B cell (primary cell): ENCODE measurements around the gene SDCCAG8. TPM values are rescaled to one million over a fixed set of nuclear protein-coding genes. Genes with fewer than 3 reads are reported as not detected.

Experiments used
- ATAC-seq: fragments of 200-7000 bp; cut with Tn5 transposase; one replicate; pipeline ENCODE4 v1.10.0; 2021; ENCODE audit warnings: low read depth, mild to moderate bottlenecking, moderate number of reproducible peaks, moderate library complexity
- CTCF ChIA-PET: fragments of 350-600 bp; sonication (Branson Sonifier 250); formaldehyde crosslinking; loops from one replicate; lab custom pipeline; 2021; ENCODE audit warnings: antibody characterized with exemption, inconsistent platforms; lab: Charles Lee
- POLR2A ChIA-PET: fragments of 350-600 bp; sonication (Branson Sonifier 250); formaldehyde crosslinking; loops from one replicate; lab custom pipeline; 2021; ENCODE audit warnings: antibody characterized with exemption; lab: Charles Lee
- DNase-seq: peaks from one replicate; pipeline ENCODE4 v3.0.0; 2013
- H2AFZ ChIP-seq: 2 replicates; pipeline ENCODE4 v1.6.1; 2012; ENCODE audit warnings: mild to moderate bottlenecking, low read depth, low read length; ENCODE audit not compliant: insufficient read depth, poor library complexity, severe bottlenecking
- H3K27ac ChIP-seq, 2 donors: 1 replicate in 1 of 2; 2 replicates in 1 of 2; pipeline ENCODE4 v1.5.1; 2012 to 2013; ENCODE audit warnings: low read length in 2 of 2, mild to moderate bottlenecking in 2 of 2, moderate library complexity in 1 of 2
- H3K27me3 ChIP-seq, 4 experiments: fragments of 200-600 bp in 1 of 4; sonication (generic) in 1 of 4; replicated peaks in 1 of 4; 1 replicate in 2 of 4; 2 replicates in 2 of 4; pipeline versions ENCODE4 v1.6.1 to v1.7.0; 2013 to 2016; ENCODE audit warnings: low read length in 3 of 4, mild to moderate bottlenecking in 2 of 4, mixed read lengths in 1 of 4, moderate library complexity in 1 of 4; ENCODE audit not compliant: insufficient read depth in 4 of 4, control insufficient read depth in 3 of 4; ENCODE audit errors: control extremely low read depth in 1 of 4
- H3K36me3 ChIP-seq, 2 experiments: replicated peaks in 1 of 2; 1 replicate in 1 of 2; 2 replicates in 1 of 2; pipeline versions ENCODE4 v1.6.1 to v1.7.1; 2013; ENCODE audit warnings: low read length in 1 of 2; ENCODE audit not compliant: insufficient read depth in 2 of 2, control insufficient read depth in 1 of 2; ENCODE audit errors: control extremely low read depth in 1 of 2, extremely low read depth in 1 of 2
- H3K4me1 ChIP-seq, 2 donors: fragments of 200-600 bp in 1 of 2; sonication (generic) in 1 of 2; 1 replicate in 1 of 2; 2 replicates in 1 of 2; pipeline versions ENCODE4 v1.5.1 to v1.6.1; 2013 to 2017; ENCODE audit warnings: low read length in 2 of 2; ENCODE audit not compliant: control insufficient read depth in 2 of 2, insufficient read depth in 2 of 2
- H3K4me2 ChIP-seq: replicated peaks from 2 replicates; pipeline ENCODE3; 2012; ENCODE audit warnings: mild to moderate bottlenecking, low read depth, low read length; ENCODE audit not compliant: poor library complexity, severe bottlenecking
- H3K4me3 ChIP-seq, 5 experiments: fragments of 200-600 bp in 1 of 5; sonication (generic) in 1 of 5; 1 replicate in 3 of 5; 2 replicates in 2 of 5; pipeline versions ENCODE4 v1.5.1 to v1.7.0; 2011 to 2016; ENCODE audit warnings: low read length in 4 of 5, mild to moderate bottlenecking in 4 of 5, low read depth in 2 of 5, control low read depth in 1 of 5, moderate library complexity in 1 of 5; ENCODE audit not compliant: insufficient read depth in 1 of 5; ENCODE audit errors: control extremely low read depth in 1 of 5, extremely low read depth in 1 of 5
- H3K79me2 ChIP-seq: fragments of 200-600 bp; sonication (generic); one replicate; pipeline ENCODE4 v1.6.0; 2016; ENCODE audit warnings: low read length; ENCODE audit not compliant: control insufficient read depth, insufficient read depth
- H3K9ac ChIP-seq: fragments of 200-600 bp; sonication (generic); 2 replicates; pipeline ENCODE4 v1.6.1; 2017; ENCODE audit warnings: mild to moderate bottlenecking, low read length, moderate library complexity
- H3K9me3 ChIP-seq, 3 donors: one replicate each; pipeline versions ENCODE4 v1.6.1 to v1.7.1; 2013; ENCODE audit warnings: low read length in 2 of 3; ENCODE audit not compliant: control insufficient read depth in 2 of 3, insufficient read depth in 1 of 3; ENCODE audit errors: control extremely low read depth in 1 of 3
- H4K20me1 ChIP-seq: 2 replicates; pipeline ENCODE4 v1.6.0; 2012; ENCODE audit warnings: mild to moderate bottlenecking, low read length; ENCODE audit not compliant: insufficient read depth, control insufficient read depth, poor library complexity, severe bottlenecking
- H3K27ac Mint-ChIP-seq: one replicate; pipeline ENCODE4 v1.8.0; 2021; ENCODE audit warnings: mixed read lengths
- H3K27me3 Mint-ChIP-seq: one replicate; pipeline ENCODE4 v1.8.0; 2021; ENCODE audit warnings: mixed read lengths
- H3K4me1 Mint-ChIP-seq: one replicate; pipeline ENCODE4 v1.8.0; 2021; ENCODE audit warnings: mixed read lengths
- H3K4me3 Mint-ChIP-seq: one replicate; pipeline ENCODE4 v1.8.0; 2021; ENCODE audit warnings: mixed read lengths
- H3K9me3 Mint-ChIP-seq: one replicate; pipeline ENCODE4 v1.8.0; 2022; ENCODE audit warnings: mixed read lengths; ENCODE audit not compliant: insufficient read depth
- EZH2 ChIP-seq: IDR thresholded peaks from 2 replicates; pipeline ENCODE4 v1.6.1; 2012; ENCODE audit warnings: borderline replicate concordance, low read depth, mild to moderate bottlenecking, moderate library complexity, low read length; ENCODE audit not compliant: insufficient read depth, poor library complexity, severe bottlenecking
- WGBS: methylation state at CpG from one replicate; pipeline ENCODE4 v1.1.5; 2013; ENCODE audit warnings: missing lambda C conversion rate; ENCODE audit not compliant: insufficient coverage; 5-methylcytosine and 5-hydroxymethylcytosine counted together
- intact Hi-C: fragments of 100-400 bp; cut with micrococcal nuclease; formaldehyde crosslinking; loops from one replicate; pipeline ENCODE4 v1.10.0; 2022
- polyA plus RNA-seq: library from polyadenylated mRNA; depleted of rRNA; stranded (reverse); fragments of >200 nt; gene quantifications from 2 replicates; pipeline ENCODE4 v1.2.3, GENCODE V29; 2012
- total RNA-seq, 2 donors: library from RNA; stranded (reverse); fragments of 120-200 nt in 1 of 2; gene quantifications; 1 replicate in 1 of 2; 2 replicates in 1 of 2; pipeline versions ENCODE4 v1.2.3 to v1.2.4, GENCODE V29; 2013 to 2022
- TF ChIP-seq, protein P1 (sequence below): fragments of 200-600 bp; IDR thresholded peaks from one replicate; pipeline ENCODE4 v1.8.0; 2022; ENCODE audit warnings: antibody characterized with exemption, mild to moderate bottlenecking

SDCCAG8 gene
- total and polyA plus RNA-seq, 2 donors (not counting 1 experiment from before 2014, with no cell fraction given), result 37.1 to 60.7 TPM

DNA sequence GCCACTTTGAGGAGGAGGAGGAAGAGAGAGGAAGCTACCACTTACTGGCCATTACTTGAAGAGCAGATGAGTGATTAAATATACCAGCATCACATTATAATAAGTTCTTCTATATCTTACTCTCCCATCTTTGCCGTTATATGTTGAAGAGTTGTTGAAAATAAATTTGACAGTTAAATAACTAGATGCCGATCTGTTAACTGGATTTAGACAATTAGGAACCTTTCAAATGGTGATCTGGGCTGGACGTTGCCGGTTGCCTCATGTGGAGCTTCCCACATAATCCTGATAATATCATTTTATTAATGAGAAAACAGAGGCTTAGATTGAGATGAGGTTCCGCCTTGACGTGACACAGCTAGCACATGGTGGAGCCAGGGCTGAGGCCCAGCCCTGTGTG lies 147.0 kb downstream of the SDCCAG8 start:
- POLR2A ChIA-PET, result no interaction called here
- no peaks in the 10 kb centered on the region for H3K9me3 ChIP-seq
- no peak for ATAC-seq
- no peaks in the 10 kb centered on the region for H3K79me2 ChIP-seq
- H3K27me3 ChIP-seq, result no peaks in the 10 kb centered on the region
- no peak overlapping the region for H3K4me3 ChIP-seq
- Mint-ChIP-seq H3K27ac (no peak overlapping the region), H3K27me3 (no peaks in the 10 kb centered on the region), H3K9me3 (no peaks in the 10 kb centered on the region), H3K4me1 (no peaks in the 10 kb centered on the region), H3K4me3 (no peak overlapping the region)
- H3K4me1 ChIP-seq, result no peaks in the 10 kb centered on the region
- no peak overlapping the region for H3K4me2 ChIP-seq
- no peak overlapping the region for H2AFZ ChIP-seq
- no peak for DNase-seq
- H3K36me3 ChIP-seq, result peaks cover 2 to 3% of the 10 kb centered on the region in 2 experiments
- intact Hi-C loops, result no loop called here
- TF ChIP-seq EZH2, result no peak
- TF ChIP-seq, protein P1, sequence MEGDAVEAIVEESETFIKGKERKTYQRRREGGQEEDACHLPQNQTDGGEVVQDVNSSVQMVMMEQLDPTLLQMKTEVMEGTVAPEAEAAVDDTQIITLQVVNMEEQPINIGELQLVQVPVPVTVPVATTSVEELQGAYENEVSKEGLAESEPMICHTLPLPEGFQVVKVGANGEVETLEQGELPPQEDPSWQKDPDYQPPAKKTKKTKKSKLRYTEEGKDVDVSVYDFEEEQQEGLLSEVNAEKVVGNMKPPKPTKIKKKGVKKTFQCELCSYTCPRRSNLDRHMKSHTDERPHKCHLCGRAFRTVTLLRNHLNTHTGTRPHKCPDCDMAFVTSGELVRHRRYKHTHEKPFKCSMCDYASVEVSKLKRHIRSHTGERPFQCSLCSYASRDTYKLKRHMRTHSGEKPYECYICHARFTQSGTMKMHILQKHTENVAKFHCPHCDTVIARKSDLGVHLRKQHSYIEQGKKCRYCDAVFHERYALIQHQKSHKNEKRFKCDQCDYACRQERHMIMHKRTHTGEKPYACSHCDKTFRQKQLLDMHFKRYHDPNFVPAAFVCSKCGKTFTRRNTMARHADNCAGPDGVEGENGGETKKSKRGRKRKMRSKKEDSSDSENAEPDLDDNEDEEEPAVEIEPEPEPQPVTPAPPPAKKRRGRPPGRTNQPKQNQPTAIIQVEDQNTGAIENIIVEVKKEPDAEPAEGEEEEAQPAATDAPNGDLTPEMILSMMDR, result no peak
- H3K27ac ChIP-seq, result no peak overlapping the region
- WGBS, result 100% methylated on average over 2 of the region's 6 CpGs
- no peaks in the 10 kb centered on the region for H4K20me1 ChIP-seq
- CTCF ChIA-PET, result no interaction called here
- H3K9ac ChIP-seq, result no peak overlapping the region

DNA sequence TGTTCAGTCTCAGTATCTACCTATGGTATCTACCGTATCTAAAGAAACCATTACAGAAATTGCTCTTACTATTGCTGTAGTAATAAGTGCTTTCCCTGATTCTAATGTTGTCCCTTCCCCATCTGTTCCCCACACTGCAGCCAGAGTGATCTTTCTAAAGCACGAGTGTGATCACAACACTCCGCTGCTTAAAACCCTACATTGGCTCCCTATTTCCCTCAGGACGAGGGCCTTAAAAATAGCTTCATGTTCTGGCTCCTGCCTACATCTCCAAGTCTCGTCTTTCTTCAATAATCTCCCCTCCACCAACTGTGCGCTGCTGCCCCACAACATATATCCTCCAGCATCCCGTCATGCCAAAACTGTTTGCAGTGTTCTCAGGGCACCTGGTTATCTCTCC lies 150.6 kb downstream of the SDCCAG8 start:
- Histone ChIP-seq H3K4me3 (no peak overlapping the region), H3K36me3 (peaks cover 0 to 5% of the 10 kb centered on the region in 2 experiments), H3K79me2 (no peaks in the 10 kb centered on the region), H2AFZ (no peak overlapping the region), H3K9ac (no peak overlapping the region), H3K4me2 (no peak overlapping the region), H3K27me3 (no peaks in the 10 kb centered on the region), H3K27ac (no peak overlapping the region), H4K20me1 (no peaks in the 10 kb centered on the region), H3K4me1 (no peaks in the 10 kb centered on the region), H3K9me3 (no peaks in the 10 kb centered on the region)
- no peaks in the 10 kb centered on the region for H3K4me1 Mint-ChIP-seq
- CTCF ChIA-PET, result no interaction called here
- H3K9me3 Mint-ChIP-seq, result no peaks in the 10 kb centered on the region
- TF ChIP-seq, protein P1, result no peak
- TF ChIP-seq EZH2, result no peak
- ATAC-seq (no peak), DNase-seq (no peak)
- no peak overlapping the region for H3K4me3 Mint-ChIP-seq
- intact Hi-C loops, result no loop called here
- no peak overlapping the region for H3K27ac Mint-ChIP-seq
- 91% methylated on average over 5 of the region's 7 CpGs for WGBS
- POLR2A ChIA-PET, result no interaction called here
- no peaks in the 10 kb centered on the region for H3K27me3 Mint-ChIP-seq
